H1 (cell line): ENCODE measurements around the gene PPP4R3A. TPM values are rescaled to one million over a fixed set of nuclear protein-coding genes. Genes with fewer than 3 reads are reported as not detected.
"Not testable (repeated sequence)": the region's sequence is repeated elsewhere in the genome, so short reads cannot be mapped to it uniquely, and the experiment has no call there.

Source experiments
- CTCF ChIA-PET: fragments of 300-600 bp; sonication (Branson Sonifier 250); formaldehyde crosslinking; loops from one replicate; lab custom pipeline; 2021; ENCODE audit not compliant: partially characterized antibody; lab: Charles Lee
- POLR2A ChIA-PET: fragments of 300-600 bp; sonication (Branson Sonifier 250); formaldehyde crosslinking; loops from one replicate; lab custom pipeline; 2021; ENCODE audit warnings: inconsistent platforms; ENCODE audit not compliant: partially characterized antibody; lab: Charles Lee
- DNase-seq, 2 experiments: peaks; one replicate each; pipeline versions ENCODE4 v3.0.0 to v3.0.0-alpha.2; 2010 to 2022; ENCODE audit warnings: low spot score in 2 of 2, low read depth in 1 of 2, mixed read lengths in 1 of 2
- FAIRE-seq: peaks from 2 replicates; lab custom pipeline; 2011; peaks lifted over from hg19 to GRCh38; lab: Jason Lieb, UNC
- H2AFZ ChIP-seq: 2 replicates; pipeline ENCODE4 v1.8.1; 2012; ENCODE audit warnings: low read length, inconsistent platforms
- H2AK5ac ChIP-seq: 2 replicates; pipeline ENCODE4 v1.6.1; 2013; ENCODE audit warnings: low read depth, low read length
- H2BK120ac ChIP-seq: replicated peaks from 2 replicates; pipeline ENCODE3; 2013; ENCODE audit warnings: low read depth, low read length, inconsistent platforms
- H2BK12ac ChIP-seq: 2 replicates; pipeline ENCODE4 v1.6.1; 2013; ENCODE audit warnings: low read depth, low read length
- H2BK15ac ChIP-seq: 2 replicates; pipeline ENCODE4 v1.6.1; 2013; ENCODE audit warnings: low read length
- H2BK20ac ChIP-seq: 2 replicates; pipeline ENCODE4 v1.6.1; 2013; ENCODE audit warnings: low read length
- H2BK5ac ChIP-seq: 2 replicates; pipeline ENCODE4 v1.6.1; 2013; ENCODE audit warnings: low read depth, low read length
- H3K14ac ChIP-seq: 2 replicates; pipeline ENCODE4 v1.6.1; 2013; ENCODE audit warnings: inconsistent platforms; ENCODE audit not compliant: insufficient read length
- H3K18ac ChIP-seq: 2 replicates; pipeline ENCODE4 v1.6.1; 2013; ENCODE audit warnings: low read length; ENCODE audit errors: extremely low read depth
- H3K23ac ChIP-seq: 2 replicates; pipeline ENCODE4 v1.6.1; 2013; ENCODE audit warnings: inconsistent platforms; ENCODE audit not compliant: insufficient read length
- H3K23me2 ChIP-seq: 2 replicates; pipeline ENCODE4 v1.6.1; 2013; ENCODE audit warnings: low read depth, low read length
- H3K27ac ChIP-seq: 2 replicates; pipeline ENCODE4 v1.6.1; 2011; ENCODE audit warnings: low read depth, low read length, inconsistent platforms
- H3K27me3 ChIP-seq, 4 experiments: replicated peaks in 1 of 4; 1 replicate in 1 of 4; 2 replicates in 3 of 4; pipeline versions ENCODE4 v1.6.1 to v1.8.1; 2011 to 2013; ENCODE audit warnings: low read length in 3 of 4, mild to moderate bottlenecking in 3 of 4, inconsistent platforms in 2 of 4, mixed read lengths in 2 of 4, moderate library complexity in 1 of 4; ENCODE audit not compliant: control insufficient read depth in 3 of 4, insufficient read depth in 3 of 4; ENCODE audit errors: extremely low read depth in 1 of 4
- H3K36me3 ChIP-seq, 4 experiments: 2 replicates each; pipeline versions ENCODE4 v1.6.1 to v1.8.1; 2011 to 2013; ENCODE audit warnings: mild to moderate bottlenecking in 4 of 4, low read length in 3 of 4, moderate library complexity in 2 of 4, control low read depth in 1 of 4, inconsistent platforms in 1 of 4; ENCODE audit not compliant: insufficient read depth in 4 of 4, control insufficient read depth in 2 of 4
- H3K4ac ChIP-seq: replicated peaks from 2 replicates; pipeline ENCODE3; 2013; ENCODE audit warnings: low read length, low read depth, mixed read lengths, inconsistent platforms; ENCODE audit not compliant: insufficient read length
- H3K4me1 ChIP-seq, 4 experiments: replicated peaks in 1 of 4; 1 replicate in 1 of 4; 2 replicates in 3 of 4; pipeline versions ENCODE4 v1.6.1 to v1.8.1; 2011 to 2013; ENCODE audit warnings: low read length in 3 of 4, inconsistent platforms in 2 of 4, mixed read lengths in 1 of 4; ENCODE audit not compliant: insufficient read depth in 4 of 4, control insufficient read depth in 3 of 4
- H3K4me2 ChIP-seq, 2 experiments: 2 replicates each; pipeline versions ENCODE4 v1.6.1 to v1.8.1; 2011 to 2013; ENCODE audit warnings: low read depth in 2 of 2, low read length in 2 of 2, control low read depth in 1 of 2, inconsistent platforms in 1 of 2, mild to moderate bottlenecking in 1 of 2; ENCODE audit not compliant: insufficient read depth in 1 of 2
- H3K4me3 ChIP-seq, 4 experiments: fragments of 200-600, 300-600 bp in 1 of 4; sonication (generic), shearing (Covaris generic), sonication (Bioruptor Twin) in 1 of 4; 2 replicates each; pipeline versions ENCODE4 v1.5.1 to v1.8.1; 2011 to 2016; ENCODE audit warnings: low read length in 4 of 4, low read depth in 3 of 4, control low read depth in 2 of 4, inconsistent platforms in 2 of 4, mild to moderate bottlenecking in 2 of 4, mixed read lengths in 1 of 4, moderate library complexity in 1 of 4; ENCODE audit not compliant: insufficient read depth in 2 of 4; ENCODE audit errors: extremely low read depth in 1 of 4
- H3K56ac ChIP-seq: replicated peaks from 2 replicates; pipeline ENCODE3; 2013; ENCODE audit warnings: low read depth, mild to moderate bottlenecking, mixed read lengths, low read length, inconsistent platforms; ENCODE audit not compliant: insufficient read length
- H3K79me1 ChIP-seq: 2 replicates; pipeline ENCODE4 v1.6.1; 2013; ENCODE audit warnings: low read depth, low read length, control low read depth
- H3K79me2 ChIP-seq, 2 experiments: 2 replicates each; pipeline versions ENCODE4 v1.6.1 to v1.8.1; 2012 to 2013; ENCODE audit warnings: low read length in 2 of 2, mild to moderate bottlenecking in 2 of 2, inconsistent platforms in 1 of 2; ENCODE audit not compliant: insufficient read depth in 2 of 2, control insufficient read depth in 1 of 2
- H3K9ac ChIP-seq, 4 experiments: replicated peaks in 1 of 4; 1 replicate in 1 of 4; 2 replicates in 3 of 4; pipeline versions ENCODE4 v1.6.1 to v1.8.1; 2011 to 2013; ENCODE audit warnings: low read depth in 3 of 4, low read length in 3 of 4, control low read depth in 2 of 4, mild to moderate bottlenecking in 2 of 4, moderate library complexity in 2 of 4, inconsistent platforms in 1 of 4; ENCODE audit errors: extremely low read depth in 1 of 4
- H3K9me3 ChIP-seq, 2 experiments: 2 replicates each; pipeline versions ENCODE4 v1.6.1 to v1.8.1; 2012 to 2013; ENCODE audit warnings: mild to moderate bottlenecking in 2 of 2, moderate library complexity in 2 of 2, control low read depth in 1 of 2, inconsistent platforms in 1 of 2, low read depth in 1 of 2, low read length in 1 of 2, mixed read lengths in 1 of 2; ENCODE audit not compliant: insufficient read depth in 2 of 2
- H4K20me1 ChIP-seq, 2 experiments: replicated peaks in 1 of 2; 2 replicates each; pipeline versions ENCODE3 to v1.8.1; 2011 to 2013; ENCODE audit warnings: inconsistent platforms in 2 of 2, low read length in 2 of 2, mild to moderate bottlenecking in 1 of 2; ENCODE audit not compliant: insufficient read depth in 2 of 2, control insufficient read depth in 1 of 2
- H4K5ac ChIP-seq: 2 replicates; pipeline ENCODE4 v1.6.1; 2013; ENCODE audit warnings: low read length, low read depth, mixed read lengths, inconsistent platforms; ENCODE audit not compliant: insufficient read length
- H4K8ac ChIP-seq: 2 replicates; pipeline ENCODE4 v1.8.0; 2013; ENCODE audit warnings: mild to moderate bottlenecking, moderate library complexity, low read length, inconsistent platforms; ENCODE audit not compliant: insufficient read depth; ENCODE audit errors: extremely low read depth
- H4K91ac ChIP-seq: replicated peaks from 2 replicates; pipeline ENCODE3; 2013; ENCODE audit warnings: low read length, mixed read lengths, inconsistent platforms; ENCODE audit not compliant: insufficient read length
- WGBS, 2 experiments: shearing (Covaris generic) in 1 of 2; methylation state at CpG; one replicate each; pipeline versions ENCODE4 v1.1.6 to v1.1.7; 2013 to 2015; ENCODE audit warnings: low lambda C conversion rate in 2 of 2, mixed read lengths in 2 of 2, inconsistent platforms in 1 of 2, low coverage in 1 of 2, missing lambda C conversion rate in 1 of 2; ENCODE audit not compliant: insufficient replicate concordance in 2 of 2, insufficient coverage in 1 of 2, insufficient read length in 1 of 2; ENCODE audit errors: extremely low coverage in 1 of 2, missing lambda C conversion rate in 1 of 2; 5-methylcytosine and 5-hydroxymethylcytosine counted together
- polyA plus RNA-seq, 7 experiments: library from polyadenylated mRNA; depleted of rRNA in 3 of 7; stranded (reverse) in 5 of 7; unstranded in 2 of 7; fragments of >200 nt in 5 of 7; fragments of 200-250 nt in 2 of 7; gene quantifications; 1 replicate in 5 of 7; 2 replicates in 1 of 7; 4 replicates in 1 of 7; pipeline versions ENCODE4 v1.2.1 to v1.2.3, GENCODE V29; 2011 to 2013; ENCODE audit warnings: missing spikeins in 2 of 7, mixed read lengths in 2 of 7
- total RNA-seq: library from RNA; stranded (reverse); fragmentation: NEBNext Ultra II Directional; extraction: Animal tissue kit (Norgen Biotek cat#: 25700); gene quantifications from 2 replicates; pipeline ENCODE4 v1.2.1, GENCODE V29; 2021

The PPP4R3A gene
- total and polyA plus RNA-seq, 2 of the 8 experiments (the other 6 are each of a cell fraction or from before 2014, with no cell fraction given): 31.7 to 122 TPM

- H3K56ac ChIP-seq, H2AK5ac ChIP-seq, H2BK15ac ChIP-seq, H3K18ac ChIP-seq, POLR2A ChIA-PET, H3K27me3 ChIP-seq, H3K9ac ChIP-seq, FAIRE-seq, H2BK20ac ChIP-seq, H3K23ac ChIP-seq, H4K5ac ChIP-seq, H3K79me1 ChIP-seq, CTCF ChIA-PET, H3K4me2 ChIP-seq, H2AFZ ChIP-seq, H3K4me1 ChIP-seq, H3K23me2 ChIP-seq, H3K27ac ChIP-seq, H3K4me3 ChIP-seq, H3K14ac ChIP-seq, H3K36me3 ChIP-seq, H2BK120ac ChIP-seq, H4K91ac ChIP-seq, H4K20me1 ChIP-seq, H4K8ac ChIP-seq, H2BK5ac ChIP-seq, H3K4ac ChIP-seq, H2BK12ac ChIP-seq, H3K79me2 ChIP-seq: not testable (repeated sequence)
- peaks cover 25 to 30% of the 10 kb centered on the region in 2 experiments for H3K9me3 ChIP-seq
- peak in 1 of 2 experiments; percentile 58 for DNase-seq
- WGBS, 2 experiments: 84% methylated on average over 16 of the region's 16 CpGs; no CpG with 5 or more reads in 1 of the 2 experiments
Measured at GRCh38 chr14:91436266-91436665, 73.8 kb downstream of the PPP4R3A start.
